Karpas-422 (cell line): ENCODE results near the gene ZNG1B. TPM values are rescaled to one million over a fixed set of nuclear protein-coding genes. Genes with fewer than 3 reads are reported as not detected.
"Not testable (repeated sequence)": the region's sequence is repeated elsewhere in the genome, so short reads cannot be mapped to it uniquely, and the experiment has no call there.

Source experiments
- DNase-seq: peaks from one replicate; pipeline ENCODE4 v3.0.0-alpha.2; 2015
- H2AFZ ChIP-seq: fragments of 200-600 bp; sonication (generic); 2 replicates; pipeline ENCODE4 v1.6.1; 2014; ENCODE audit warnings: antibody characterized with exemption, low read length, mixed read lengths
- H3K27ac ChIP-seq: fragments of 200-600 bp; sonication (generic); 2 replicates; pipeline ENCODE4 v1.5.1; 2014; ENCODE audit warnings: mild to moderate bottlenecking, low read length, moderate library complexity
- H3K27me3 ChIP-seq: fragments of 200-600 bp; sonication (generic); 2 replicates; pipeline ENCODE4 v1.6.1; 2014; ENCODE audit warnings: low read length, mixed read lengths
- H3K36me3 ChIP-seq: fragments of 200-600 bp; sonication (generic); 2 replicates; pipeline ENCODE4 v1.6.1; 2014; ENCODE audit warnings: low read length, mixed read lengths; ENCODE audit not compliant: insufficient read depth
- H3K4me1 ChIP-seq: fragments of 200-600 bp; sonication (generic); 2 replicates; pipeline ENCODE4 v1.6.1; 2014; ENCODE audit warnings: mild to moderate bottlenecking, low read length, mixed read lengths
- H3K4me2 ChIP-seq: fragments of 200-600 bp; sonication (generic); 2 replicates; pipeline ENCODE4 v1.6.1; 2014; ENCODE audit warnings: low read length, low read depth, mild to moderate bottlenecking; ENCODE audit not compliant: poor library complexity, severe bottlenecking
- H3K4me3 ChIP-seq: fragments of 200-600 bp; sonication (generic); 2 replicates; pipeline ENCODE4 v1.5.1; 2014; ENCODE audit warnings: mild to moderate bottlenecking, antibody characterized with exemption, low read length, mixed read lengths
- H3K79me2 ChIP-seq: fragments of 200-600 bp; sonication (generic); 2 replicates; pipeline ENCODE4 v1.6.1; 2014; ENCODE audit warnings: mild to moderate bottlenecking, low read length, mixed read lengths
- H3K9ac ChIP-seq: fragments of 200-600 bp; sonication (generic); 2 replicates; pipeline ENCODE4 v1.6.0; 2014; ENCODE audit warnings: low read length
- H3K9me2 ChIP-seq: fragments of 200-600 bp; sonication (generic), shearing (Covaris generic); replicated peaks from 2 replicates; pipeline ENCODE4 v1.6.0; 2014; ENCODE audit warnings: mild to moderate bottlenecking, low read length, moderate library complexity; ENCODE audit not compliant: insufficient read depth
- H3K9me3 ChIP-seq: fragments of 300-700, 200-600 bp; sonication (generic); 2 replicates; pipeline ENCODE4 v1.6.1; 2014; ENCODE audit warnings: low read length, mixed read lengths
- H4K20me1 ChIP-seq: fragments of 200-600 bp; sonication (generic); 2 replicates; pipeline ENCODE4 v1.6.1; 2014; ENCODE audit warnings: mild to moderate bottlenecking, antibody characterized with exemption, low read length, low read depth; ENCODE audit not compliant: insufficient read depth
- total RNA-seq: library from RNA; depleted of rRNA; stranded (reverse); fragments of >200 nt; shearing (Covaris generic); gene quantifications from 2 replicates; pipeline ENCODE4 v1.2.3, GENCODE V29; 2014; ENCODE audit warnings: low replicate concordance

The ZNG1B gene
- total RNA-seq, 1 experiment from 2014 or later = 58.4 TPM

DNA sequence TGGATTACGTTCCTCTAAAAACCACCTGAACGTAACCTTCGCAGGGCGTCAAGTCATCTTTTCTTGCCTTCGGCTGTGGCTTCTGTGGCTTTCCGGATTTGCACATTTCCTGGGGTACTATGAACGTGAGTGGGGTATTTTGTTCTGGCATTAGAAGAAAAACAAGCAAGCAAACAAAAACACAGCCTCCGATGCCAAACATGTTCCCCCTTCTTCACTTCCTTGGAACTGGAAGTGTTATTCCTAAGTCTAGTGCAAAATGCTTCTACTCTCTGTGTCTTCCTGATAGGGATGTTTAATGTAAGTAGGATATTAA is 63.2 kb downstream of the ZNG1B start:
- H3K27me3 ChIP-seq, H3K4me3 ChIP-seq, DNase-seq, H3K36me3 ChIP-seq, H3K9me2 ChIP-seq, H2AFZ ChIP-seq, H3K4me2 ChIP-seq, H4K20me1 ChIP-seq, H3K79me2 ChIP-seq, H3K9ac ChIP-seq, H3K4me1 ChIP-seq, H3K27ac ChIP-seq, H3K9me3 ChIP-seq: not testable (repeated sequence)

DNA sequence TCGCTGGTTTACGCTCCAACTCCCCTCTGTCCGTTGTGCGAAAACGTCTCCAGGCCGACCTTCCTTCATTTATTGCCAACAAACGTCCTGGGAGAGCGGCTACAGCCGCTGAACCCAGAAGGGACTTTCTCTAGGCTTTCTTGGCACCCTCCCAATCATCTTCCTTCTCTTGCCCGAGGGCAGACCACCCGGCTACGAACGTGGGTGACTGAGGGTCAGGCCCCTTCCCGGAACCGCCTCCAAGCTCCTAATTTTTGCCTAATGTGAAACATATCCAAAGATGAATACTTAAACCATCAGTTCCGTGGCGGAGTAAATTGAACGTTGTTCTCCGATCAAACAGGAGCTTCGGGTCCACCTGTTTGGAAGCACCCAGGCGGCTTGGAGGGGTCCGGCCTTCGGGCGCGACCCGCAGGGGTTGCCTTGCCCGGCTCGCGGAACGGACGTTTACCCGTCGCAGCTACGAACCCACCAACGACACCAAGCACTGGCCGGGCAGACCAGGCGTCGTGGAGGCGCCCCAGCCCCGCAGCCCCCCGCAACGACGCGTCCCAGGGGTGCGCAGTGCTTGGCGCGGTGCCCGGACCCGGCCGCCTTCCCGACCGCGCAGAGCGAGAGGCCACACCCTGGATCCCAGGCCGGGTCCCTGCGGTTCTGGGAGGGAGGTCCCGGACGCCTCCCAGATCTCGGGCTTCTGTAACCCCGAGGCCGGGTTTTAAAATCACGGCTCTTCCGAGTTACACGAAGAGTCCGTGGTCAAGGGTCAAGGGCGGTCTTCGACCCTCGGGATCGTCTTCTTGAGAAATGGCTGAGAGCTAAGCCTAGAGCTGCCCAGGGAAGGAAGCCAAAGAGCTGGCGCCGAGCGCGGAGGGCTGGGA is 65.0 kb downstream of the ZNG1B start:
- not testable (repeated sequence) for H3K27ac ChIP-seq, H3K4me2 ChIP-seq, H3K79me2 ChIP-seq, H3K36me3 ChIP-seq, DNase-seq, H3K27me3 ChIP-seq, H3K9me2 ChIP-seq, H4K20me1 ChIP-seq, H2AFZ ChIP-seq, H3K4me3 ChIP-seq, H3K4me1 ChIP-seq, H3K9ac ChIP-seq, H3K9me3 ChIP-seq

DNA sequence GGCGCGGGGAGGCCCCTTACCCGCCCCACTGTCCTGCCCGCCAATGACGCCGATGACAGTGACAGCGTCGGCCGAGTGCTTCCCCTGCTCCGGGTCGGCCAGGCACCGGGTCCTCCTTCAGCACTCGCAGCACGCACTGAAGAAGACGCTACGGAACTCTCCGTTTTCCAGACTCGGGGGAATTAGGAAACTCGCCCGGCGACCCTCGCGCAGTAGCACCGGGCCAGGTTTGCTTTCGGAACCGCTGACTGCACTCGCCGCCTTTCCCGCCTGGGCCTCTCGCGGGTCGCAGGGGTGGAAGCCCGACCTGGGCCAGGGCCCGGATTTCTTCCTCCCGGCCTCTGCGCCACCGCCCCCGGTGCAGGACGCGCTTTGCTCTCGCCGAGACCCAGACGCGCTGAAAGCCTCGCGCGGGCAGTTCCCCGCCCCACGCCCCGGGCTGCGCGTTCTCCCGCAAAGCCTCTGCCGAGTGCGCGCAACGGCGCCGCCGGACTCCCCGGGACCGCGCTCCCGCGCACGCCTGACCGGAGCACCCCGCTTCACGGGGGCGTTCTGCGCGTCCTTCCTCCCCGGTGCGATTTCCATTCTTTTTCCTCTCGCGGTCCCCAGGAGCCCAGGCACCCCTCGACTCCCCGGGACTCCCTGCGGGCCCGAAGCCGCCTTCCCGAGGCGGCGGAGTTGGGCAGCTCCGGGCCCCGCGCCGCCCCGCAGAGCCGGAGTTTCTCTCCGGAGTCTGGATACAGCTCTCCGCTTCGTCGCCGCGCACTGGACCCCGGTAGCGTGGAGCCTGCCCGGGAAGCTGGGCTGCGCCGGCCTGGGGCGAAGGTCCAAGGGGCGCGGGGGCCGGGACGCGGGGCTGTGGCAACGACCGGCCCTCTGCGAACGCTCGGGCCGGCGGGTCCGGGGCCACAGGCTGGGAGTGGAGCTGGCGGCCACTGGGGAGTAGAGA is 65.9 kb downstream of the ZNG1B start:
- not testable (repeated sequence) for H3K27ac ChIP-seq, H3K4me2 ChIP-seq, H3K9me3 ChIP-seq, H2AFZ ChIP-seq, H3K9ac ChIP-seq, H3K27me3 ChIP-seq, H3K79me2 ChIP-seq, DNase-seq, H3K4me3 ChIP-seq, H3K36me3 ChIP-seq, H3K4me1 ChIP-seq, H3K9me2 ChIP-seq, H4K20me1 ChIP-seq

DNA sequence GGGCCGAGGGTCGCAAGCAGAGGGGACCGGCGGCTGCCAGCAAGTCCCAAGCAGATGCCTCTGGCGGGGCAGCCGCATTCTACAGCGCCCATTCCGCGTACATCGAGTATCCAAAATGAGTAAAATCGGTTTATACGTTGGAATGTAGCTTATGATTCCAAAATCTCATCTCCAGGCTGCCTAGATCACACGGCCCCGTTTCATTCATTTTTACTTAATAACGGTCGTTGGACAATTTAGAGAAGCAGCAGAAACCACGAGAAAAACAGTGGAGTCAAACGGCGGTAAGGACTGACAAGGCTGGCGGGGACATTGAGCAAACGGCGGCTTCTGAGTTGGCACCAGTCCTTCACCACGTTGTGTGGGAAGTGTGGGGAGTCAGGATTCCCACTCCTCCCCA is 66.6 kb downstream of the ZNG1B start:
- H3K27me3 ChIP-seq, H4K20me1 ChIP-seq, H3K9ac ChIP-seq, H2AFZ ChIP-seq, H3K4me2 ChIP-seq, DNase-seq, H3K9me3 ChIP-seq, H3K4me3 ChIP-seq, H3K36me3 ChIP-seq, H3K4me1 ChIP-seq, H3K27ac ChIP-seq, H3K9me2 ChIP-seq, H3K79me2 ChIP-seq: not testable (repeated sequence)

DNA sequence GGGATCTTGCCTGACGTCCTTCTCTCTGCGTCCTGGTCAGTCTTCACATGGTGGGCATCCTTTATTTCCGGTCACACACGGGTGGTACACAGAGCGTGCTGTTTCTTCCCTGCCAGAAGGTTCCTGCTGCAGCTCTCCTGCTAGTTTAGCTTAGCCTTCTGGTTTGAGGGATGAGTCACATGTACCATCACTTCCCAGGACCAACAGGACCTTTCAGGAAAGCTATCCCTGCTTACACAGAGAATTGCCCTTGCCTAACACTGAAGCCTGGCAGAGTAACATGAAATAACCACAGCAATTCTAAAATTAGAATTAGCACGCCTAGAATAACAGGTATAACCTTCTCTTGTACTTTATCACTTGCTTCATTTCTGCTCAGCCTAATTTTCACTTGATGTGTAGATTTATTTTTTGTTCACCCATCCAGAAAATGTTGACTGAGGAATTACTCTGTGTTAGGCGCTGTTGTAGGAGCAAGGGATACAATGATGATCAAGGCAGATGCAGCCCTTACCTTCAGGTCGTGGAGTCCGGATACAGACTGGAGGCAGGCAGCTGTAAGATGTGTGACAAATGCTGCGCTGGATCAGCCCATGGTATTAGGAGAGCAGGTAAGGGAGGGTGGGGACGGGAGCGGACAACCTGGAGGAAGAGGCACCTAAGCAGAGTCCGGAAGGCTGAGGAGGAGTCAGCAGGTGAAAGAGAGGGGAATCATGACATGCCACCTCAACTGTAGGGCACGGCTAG is 70.1 kb downstream of the ZNG1B start:
- not testable (repeated sequence) for H3K36me3 ChIP-seq, H3K4me3 ChIP-seq, H3K27ac ChIP-seq, DNase-seq, H3K9me3 ChIP-seq, H3K27me3 ChIP-seq, H3K4me1 ChIP-seq, H4K20me1 ChIP-seq, H2AFZ ChIP-seq, H3K79me2 ChIP-seq, H3K9ac ChIP-seq, H3K4me2 ChIP-seq, H3K9me2 ChIP-seq

DNA sequence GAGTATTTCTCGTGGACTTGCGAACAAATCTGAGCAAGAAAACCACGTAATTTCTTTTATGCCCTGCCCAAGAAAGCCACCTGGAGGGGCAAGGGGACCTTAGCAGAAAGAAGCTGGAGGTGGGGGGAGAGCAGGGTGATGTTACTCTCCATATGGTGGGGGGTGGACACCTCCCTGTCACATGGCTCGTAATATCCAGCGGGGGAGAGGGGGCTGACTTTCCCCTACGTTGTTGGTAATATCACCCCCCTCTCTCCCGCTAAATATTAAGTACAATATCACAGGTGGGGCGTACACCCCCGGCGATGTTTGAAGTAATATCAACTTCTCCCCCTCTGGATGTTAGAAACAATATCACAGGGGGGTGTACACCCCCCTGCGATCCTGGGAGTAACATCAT is 70.7 kb downstream of the ZNG1B start:
- not testable (repeated sequence) for H3K79me2 ChIP-seq, H2AFZ ChIP-seq, H4K20me1 ChIP-seq, H3K36me3 ChIP-seq, H3K4me3 ChIP-seq, H3K9me2 ChIP-seq, H3K9ac ChIP-seq, H3K4me1 ChIP-seq, DNase-seq, H3K27me3 ChIP-seq, H3K27ac ChIP-seq, H3K9me3 ChIP-seq, H3K4me2 ChIP-seq

DNA sequence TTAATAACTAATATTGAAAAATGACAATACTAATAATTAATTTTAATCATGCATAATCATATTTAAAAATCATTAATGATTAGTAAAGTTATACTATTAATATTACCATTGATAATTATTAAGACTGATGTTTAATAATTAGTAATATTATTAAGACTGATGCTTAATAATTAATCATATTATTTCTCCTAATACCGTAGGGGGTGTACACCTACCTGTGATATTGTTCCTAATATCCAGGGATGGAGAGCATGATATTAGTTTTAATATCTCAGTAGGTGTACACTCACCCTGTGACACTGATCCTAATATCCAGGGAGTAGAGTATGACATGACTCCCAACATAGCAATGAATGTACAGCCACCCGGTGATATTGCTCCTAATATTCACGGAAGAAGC is 73.4 kb downstream of the ZNG1B start:
- not testable (repeated sequence) for H3K9me3 ChIP-seq

DNA sequence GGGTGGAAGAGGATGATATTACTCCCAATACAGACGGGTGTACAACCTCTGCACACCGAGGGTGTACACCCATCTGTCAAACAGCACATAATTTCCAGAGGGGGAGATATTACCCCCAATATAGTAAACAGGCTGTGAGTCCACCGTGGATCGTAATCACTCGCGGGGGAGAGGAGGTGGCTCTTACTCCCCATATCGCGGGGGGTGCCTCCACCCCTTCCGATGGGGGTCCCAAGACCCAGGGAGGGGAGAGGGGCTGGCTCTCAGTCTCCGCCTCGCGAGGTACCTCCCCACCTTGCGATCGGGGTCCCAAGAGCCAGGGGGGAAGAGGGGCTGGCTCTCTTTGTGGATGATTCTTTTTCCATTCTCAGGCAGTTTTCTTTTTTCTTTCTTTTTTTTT is 74.4 kb downstream of the ZNG1B start:
- not testable (repeated sequence) for H3K9me3 ChIP-seq, H3K9me2 ChIP-seq, H3K4me2 ChIP-seq, DNase-seq, H3K9ac ChIP-seq, H3K4me3 ChIP-seq, H3K27me3 ChIP-seq, H3K4me1 ChIP-seq, H3K79me2 ChIP-seq, H3K27ac ChIP-seq, H3K36me3 ChIP-seq, H2AFZ ChIP-seq, H4K20me1 ChIP-seq

More for the DNA sequence above, 73.4 kb downstream of the ZNG1B start:
- H3K4me3 ChIP-seq, H3K27ac ChIP-seq, H2AFZ ChIP-seq, H3K9ac ChIP-seq, H3K79me2 ChIP-seq, H3K9me2 ChIP-seq, H4K20me1 ChIP-seq, H3K4me1 ChIP-seq, H3K36me3 ChIP-seq, DNase-seq, H3K27me3 ChIP-seq, H3K4me2 ChIP-seq: not testable (repeated sequence)
